Measurements from ENCODE around the gene MXRA8. TPM values are rescaled to one million over a fixed set of nuclear protein-coding genes. Genes with fewer than 3 reads are reported as not detected.

MXRA8 gene
- total RNA-seq, 1 experiment from 2014 or later, result 25.3 TPM

GRCh38 chr1:1380860-1381259 lies 22.5 kb upstream of the MXRA8 start:
- no peak for DNase-seq
- no peak overlapping the region for H3K27ac ChIP-seq (ENCODE audit: low read length)
- H3K79me2 ChIP-seq (ENCODE audit: low read length), result peaks cover 34% of the 10 kb centered on the region
- no peak for ATAC-seq
- H3K36me3 ChIP-seq (ENCODE audit: low read depth, low read length), result peaks cover 15% of the 10 kb centered on the region; the same call in 1 of the 2 replicates
- POLR2A ChIA-PET (ENCODE audit: unreplicated experiment), result no interaction called here
- CTCF ChIA-PET, result no interaction called here
- peaks cover 3% of the 10 kb centered on the region; the same call in 1 of the 2 replicates for H3K4me1 ChIP-seq (ENCODE audit: insufficient read depth, low read length)
- peaks cover 9% of the 10 kb centered on the region for H3F3A ChIP-seq (ENCODE audit: low read length, unreplicated experiment)
- H3K9me2 ChIP-seq (replicated peaks; ENCODE audit: low read length), result no peaks in the 10 kb centered on the region
- H3K4me2 ChIP-seq (ENCODE audit: low read length), result no peak overlapping the region
- TF ChIP-seq, protein P1, sequence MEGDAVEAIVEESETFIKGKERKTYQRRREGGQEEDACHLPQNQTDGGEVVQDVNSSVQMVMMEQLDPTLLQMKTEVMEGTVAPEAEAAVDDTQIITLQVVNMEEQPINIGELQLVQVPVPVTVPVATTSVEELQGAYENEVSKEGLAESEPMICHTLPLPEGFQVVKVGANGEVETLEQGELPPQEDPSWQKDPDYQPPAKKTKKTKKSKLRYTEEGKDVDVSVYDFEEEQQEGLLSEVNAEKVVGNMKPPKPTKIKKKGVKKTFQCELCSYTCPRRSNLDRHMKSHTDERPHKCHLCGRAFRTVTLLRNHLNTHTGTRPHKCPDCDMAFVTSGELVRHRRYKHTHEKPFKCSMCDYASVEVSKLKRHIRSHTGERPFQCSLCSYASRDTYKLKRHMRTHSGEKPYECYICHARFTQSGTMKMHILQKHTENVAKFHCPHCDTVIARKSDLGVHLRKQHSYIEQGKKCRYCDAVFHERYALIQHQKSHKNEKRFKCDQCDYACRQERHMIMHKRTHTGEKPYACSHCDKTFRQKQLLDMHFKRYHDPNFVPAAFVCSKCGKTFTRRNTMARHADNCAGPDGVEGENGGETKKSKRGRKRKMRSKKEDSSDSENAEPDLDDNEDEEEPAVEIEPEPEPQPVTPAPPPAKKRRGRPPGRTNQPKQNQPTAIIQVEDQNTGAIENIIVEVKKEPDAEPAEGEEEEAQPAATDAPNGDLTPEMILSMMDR (conservative IDR thresholded peaks at IDR 0.05; ENCODE audit: low read depth, low read length), result no peak
- TF ChIP-seq EZH2 (IDR thresholded peaks at IDR 0.05; ENCODE audit: low read length, unreplicated experiment) (no peak), EZH2phosphoT487 (IDR thresholded peaks at IDR 0.05; ENCODE audit: borderline replicate concordance, low read length) (no peak)
- H3K4me3 ChIP-seq (ENCODE audit: low read length), result no peak overlapping the region
- no peak overlapping the region for H3K9ac ChIP-seq (ENCODE audit: low read length)
- no peaks in the 10 kb centered on the region for H3K9me3 ChIP-seq (ENCODE audit: low read length)
- no TSS peak for BruUV-seq (replicated peaks)
- H2AFZ ChIP-seq (ENCODE audit: low read length), result no peak overlapping the region
- H4K20me1 ChIP-seq (ENCODE audit: low read length), result no peaks in the 10 kb centered on the region
- intact Hi-C loops (cut with micrococcal nuclease), result no loop called here
- H3K27me3 ChIP-seq (ENCODE audit: low read length), result no peaks in the 10 kb centered on the region

DNA sequence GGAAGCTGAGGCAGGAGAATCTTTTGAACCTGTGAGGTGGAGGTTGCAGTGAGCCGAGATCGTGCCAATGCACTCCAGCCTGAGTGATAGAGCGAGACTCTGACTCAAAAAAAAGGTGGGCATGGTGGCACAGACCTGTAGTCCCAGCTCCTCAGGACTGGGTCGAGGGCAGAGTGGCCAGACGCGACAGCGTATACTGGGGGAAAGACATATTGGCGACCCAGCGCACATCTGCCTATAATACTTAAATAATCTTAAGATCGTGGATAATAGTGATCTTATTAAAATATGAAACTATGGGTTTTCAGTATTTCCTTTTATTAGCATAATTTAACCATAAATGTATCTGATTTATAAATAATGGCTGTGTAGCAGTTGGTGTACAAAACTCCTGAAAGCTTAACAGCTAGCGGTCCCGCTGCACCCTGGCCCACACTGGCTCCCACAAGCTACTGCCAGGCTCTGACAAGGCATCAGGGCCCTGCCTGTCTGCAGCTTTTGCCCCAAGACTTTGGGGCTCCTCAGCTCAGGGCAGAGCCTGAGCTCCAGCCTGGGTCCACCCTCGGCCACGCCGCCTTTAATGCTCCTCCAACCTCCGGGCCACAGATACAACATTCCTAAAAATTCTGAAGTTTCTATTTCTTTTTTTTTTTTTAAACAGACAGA lies 19.3 kb upstream of the MXRA8 start:
- intact Hi-C loops (cut with micrococcal nuclease), result loop anchor here (2.0 kb wide), 1 partner anchor 21 kb away; the partner anchor contains the start of gene CCNL2
- no peak overlapping the region for H3K4me3 ChIP-seq (ENCODE audit: low read length)
- H3K9me3 ChIP-seq (ENCODE audit: low read length), result no peaks in the 10 kb centered on the region
- DNase-seq, result no peak
- no peak overlapping the region for H3K27ac ChIP-seq (ENCODE audit: low read length)
- POLR2A ChIA-PET (ENCODE audit: unreplicated experiment), result no interaction called here
- H3K4me2 ChIP-seq (ENCODE audit: low read length), result no peak overlapping the region
- CTCF ChIA-PET, result no interaction called here
- no peaks in the 10 kb centered on the region for H3K9me2 ChIP-seq (replicated peaks; ENCODE audit: low read length)
- H3F3A ChIP-seq (ENCODE audit: low read length, unreplicated experiment), result peaks cover 9% of the 10 kb centered on the region
- peaks cover 33% of the 10 kb centered on the region for H3K79me2 ChIP-seq (ENCODE audit: low read length)
- H3K9ac ChIP-seq (ENCODE audit: low read length), result no peak overlapping the region
- H2AFZ ChIP-seq (ENCODE audit: low read length), result no peak overlapping the region
- H3K36me3 ChIP-seq (ENCODE audit: low read depth, low read length), result peaks cover 13% of the 10 kb centered on the region; the same call in 1 of the 2 replicates
- no TSS peak for BruUV-seq (replicated peaks)
- H3K27me3 ChIP-seq (ENCODE audit: low read length), result no peaks in the 10 kb centered on the region
- no peak for ATAC-seq
- peaks cover 17% of the 10 kb centered on the region for H3K4me1 ChIP-seq (ENCODE audit: insufficient read depth, low read length)
- H4K20me1 ChIP-seq (ENCODE audit: low read length), result no peaks in the 10 kb centered on the region
- TF ChIP-seq EZH2 (IDR thresholded peaks at IDR 0.05; ENCODE audit: low read length, unreplicated experiment) (no peak), EZH2phosphoT487 (IDR thresholded peaks at IDR 0.05; ENCODE audit: borderline replicate concordance, low read length) (no peak)
- TF ChIP-seq, protein P1 (conservative IDR thresholded peaks at IDR 0.05; ENCODE audit: low read depth, low read length), result no peak

Data from PC-3 (cell line).